ENCODE results near the gene PPARGC1A.

The PPARGC1A gene

DNA sequence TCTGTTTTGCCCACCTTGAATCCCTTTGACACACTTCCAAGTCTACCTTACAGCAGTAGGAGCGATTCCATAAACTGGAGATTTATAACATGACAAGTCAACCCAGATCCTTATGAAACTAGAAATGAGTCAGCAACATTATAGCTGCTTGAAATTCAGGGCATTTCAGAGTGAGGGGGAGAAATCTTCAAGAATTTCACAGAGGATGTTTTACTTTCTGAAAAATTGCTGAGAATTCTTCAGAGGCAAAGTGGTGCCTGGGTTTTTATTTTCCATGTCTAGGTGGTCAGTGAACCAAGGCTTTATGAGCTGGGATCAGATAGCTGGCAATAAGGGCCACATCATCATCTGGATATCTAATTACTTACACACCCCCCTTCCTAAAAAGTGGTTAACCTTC is 119.8 kb downstream of the PPARGC1A start:
- no peaks in the 10 kb centered on the region for H3K9me3 Mint-ChIP-seq
- no peaks in the 10 kb centered on the region for H3K36me3 Mint-ChIP-seq (ENCODE audit: low read depth)
- no peaks in the 10 kb centered on the region for H3K27me3 Mint-ChIP-seq (ENCODE audit: low read depth)
- no peak overlapping the region for H3K27ac Mint-ChIP-seq
- no peaks in the 10 kb centered on the region for H3K4me1 Mint-ChIP-seq (ENCODE audit: low read depth)
- no peak overlapping the region for H3K4me3 Mint-ChIP-seq

DNA sequence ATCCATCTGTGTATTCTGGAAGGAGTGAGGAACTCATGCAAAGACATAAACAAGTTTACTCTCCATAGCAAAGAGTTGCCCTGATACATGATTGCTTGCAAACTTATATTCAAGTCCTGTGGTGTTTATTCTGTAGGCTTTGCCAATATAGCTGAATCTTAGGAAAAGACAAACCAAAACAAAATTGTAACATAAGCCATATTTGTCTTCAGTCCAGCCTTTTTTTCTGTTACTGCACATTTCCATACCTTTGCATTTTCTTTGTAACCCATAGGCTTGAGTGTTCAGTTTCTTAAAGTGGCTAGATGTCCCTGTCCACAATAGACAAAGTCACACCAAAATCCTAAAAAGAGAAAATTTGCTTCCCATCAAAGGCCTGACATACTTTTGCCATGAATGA is 120.4 kb downstream of the PPARGC1A start:
- Mint-ChIP-seq H3K9me3 (no peaks in the 10 kb centered on the region), H3K4me3 (no peak overlapping the region), H3K36me3 (ENCODE audit: low read depth) (no peaks in the 10 kb centered on the region), H3K27ac (no peak overlapping the region), H3K4me1 (ENCODE audit: low read depth) (no peaks in the 10 kb centered on the region), H3K27me3 (ENCODE audit: low read depth) (no peaks in the 10 kb centered on the region)

DNA sequence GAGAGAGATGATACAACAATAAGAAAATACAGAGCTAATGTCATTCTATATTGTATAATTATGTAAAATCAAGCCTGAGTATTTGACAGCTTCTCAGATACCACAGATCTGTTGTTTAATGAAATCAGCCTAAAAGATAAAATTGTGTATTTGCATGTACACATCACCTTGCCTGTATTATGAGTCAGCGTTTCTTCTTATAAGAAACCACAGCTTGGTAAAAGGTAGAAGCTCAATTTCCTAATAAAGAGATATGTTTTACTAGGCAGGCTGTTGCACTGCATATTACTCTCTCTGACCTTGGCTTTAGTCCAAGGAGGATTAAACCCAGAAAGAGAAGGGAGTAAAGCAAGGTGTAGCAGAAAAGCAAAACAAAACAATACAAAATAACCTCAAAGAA is 121.3 kb downstream of the PPARGC1A start:
- no peak overlapping the region for H3K4me3 Mint-ChIP-seq
- no peaks in the 10 kb centered on the region for H3K36me3 Mint-ChIP-seq (ENCODE audit: low read depth)
- no peaks in the 10 kb centered on the region for H3K4me1 Mint-ChIP-seq (ENCODE audit: low read depth)
- H3K27me3 Mint-ChIP-seq (ENCODE audit: low read depth), result no peaks in the 10 kb centered on the region
- H3K9me3 Mint-ChIP-seq, result no peaks in the 10 kb centered on the region
- no peak overlapping the region for H3K27ac Mint-ChIP-seq

DNA sequence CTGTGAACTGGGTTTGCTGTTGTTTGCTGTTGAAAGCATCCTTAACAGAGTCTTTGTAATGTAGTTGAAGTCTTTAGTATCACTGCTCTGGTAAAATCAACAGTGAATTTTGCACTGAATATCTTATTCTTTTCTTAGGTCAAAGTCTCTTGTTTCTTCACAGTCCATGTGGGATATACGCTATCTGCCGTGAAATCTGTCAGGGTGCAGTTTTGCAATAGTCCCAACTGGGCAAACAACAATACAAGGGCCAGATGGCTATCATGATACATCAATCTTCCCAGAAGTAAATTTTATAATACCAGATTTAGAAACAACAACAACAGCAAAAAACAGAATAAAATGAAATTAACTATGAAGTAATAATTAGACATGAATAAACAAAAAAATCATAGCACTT is 123.5 kb downstream of the PPARGC1A start:
- no peaks in the 10 kb centered on the region for H3K9me3 Mint-ChIP-seq
- H3K36me3 Mint-ChIP-seq (ENCODE audit: low read depth), result no peaks in the 10 kb centered on the region

DNA sequence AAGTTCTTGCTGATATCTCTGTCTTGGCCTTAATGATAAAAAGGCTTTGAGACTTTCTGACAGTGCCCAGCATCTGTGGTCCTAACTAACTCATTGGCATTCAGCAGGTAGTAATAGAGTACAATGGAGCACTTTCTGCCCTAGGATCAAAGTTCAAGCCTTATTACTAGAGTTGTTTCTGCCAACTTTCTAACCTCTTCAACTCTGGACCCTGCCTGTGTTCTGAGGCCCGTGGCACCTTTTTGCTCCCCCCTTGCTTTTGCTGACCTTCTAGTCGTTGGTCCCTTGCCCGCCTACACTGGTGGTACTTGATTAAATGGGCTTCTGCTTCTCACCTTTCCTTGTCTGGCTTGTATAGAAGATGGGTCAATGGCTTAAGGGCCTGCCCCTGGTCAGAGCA is 126.3 kb downstream of the PPARGC1A start:
- Mint-ChIP-seq H3K36me3 (ENCODE audit: low read depth) (no peaks in the 10 kb centered on the region), H3K27ac (no peak overlapping the region), H3K27me3 (ENCODE audit: low read depth) (no peaks in the 10 kb centered on the region), H3K9me3 (no peaks in the 10 kb centered on the region), H3K4me3 (no peak overlapping the region), H3K4me1 (ENCODE audit: low read depth) (no peaks in the 10 kb centered on the region)

More for the DNA sequence above, 123.5 kb downstream of the PPARGC1A start:
- Mint-ChIP-seq H3K27me3 (ENCODE audit: low read depth) (no peaks in the 10 kb centered on the region), H3K4me1 (ENCODE audit: low read depth) (no peaks in the 10 kb centered on the region), H3K27ac (no peak overlapping the region), H3K4me3 (no peak overlapping the region)

DNA sequence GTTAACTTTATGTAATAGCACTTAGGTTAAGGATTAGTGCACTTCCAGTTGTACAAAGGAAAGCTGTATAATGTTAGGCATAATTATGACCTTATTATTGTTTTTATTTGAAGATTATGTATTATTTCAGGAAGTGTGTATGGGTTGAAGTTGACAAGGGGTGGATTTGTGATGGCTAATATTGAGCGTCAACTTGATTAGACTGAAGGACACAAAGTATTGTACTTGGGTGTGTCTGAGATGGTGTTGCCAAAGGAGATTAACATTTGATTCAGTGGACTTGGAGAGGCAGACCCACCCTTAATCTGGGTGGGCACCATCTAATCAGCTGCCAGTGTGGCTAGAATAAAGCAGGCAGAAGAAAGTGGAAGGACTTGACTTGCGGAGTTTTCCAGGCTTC is 127.3 kb downstream of the PPARGC1A start:
- H3K4me3 Mint-ChIP-seq, result no peak overlapping the region
- no peaks in the 10 kb centered on the region for H3K27me3 Mint-ChIP-seq (ENCODE audit: low read depth)
- no peaks in the 10 kb centered on the region for H3K9me3 Mint-ChIP-seq
- H3K27ac Mint-ChIP-seq, result no peak overlapping the region
- H3K36me3 Mint-ChIP-seq (ENCODE audit: low read depth), result no peaks in the 10 kb centered on the region
- H3K4me1 Mint-ChIP-seq (ENCODE audit: low read depth), result no peaks in the 10 kb centered on the region

DNA sequence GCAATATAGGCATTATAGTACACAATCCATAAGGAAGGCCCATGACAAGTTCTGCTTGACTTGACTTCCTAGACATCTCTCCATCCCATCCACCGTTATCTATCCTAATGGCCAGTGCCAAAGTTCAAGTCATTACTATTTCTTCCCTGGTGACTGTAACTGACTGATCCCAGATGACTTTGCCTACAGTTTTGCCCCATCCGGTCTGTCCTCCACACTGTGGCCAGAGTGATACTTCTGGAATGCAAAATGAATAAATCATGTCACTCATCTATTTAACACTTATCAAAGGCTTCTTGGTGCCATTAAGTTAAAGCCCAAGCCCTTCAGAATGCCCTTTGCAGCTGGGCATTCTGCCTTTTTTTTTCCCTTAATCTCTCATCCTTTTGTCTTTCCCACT is 130.8 kb downstream of the PPARGC1A start:
- Mint-ChIP-seq H3K36me3 (ENCODE audit: low read depth) (no peaks in the 10 kb centered on the region), H3K4me3 (no peak overlapping the region)

DNA sequence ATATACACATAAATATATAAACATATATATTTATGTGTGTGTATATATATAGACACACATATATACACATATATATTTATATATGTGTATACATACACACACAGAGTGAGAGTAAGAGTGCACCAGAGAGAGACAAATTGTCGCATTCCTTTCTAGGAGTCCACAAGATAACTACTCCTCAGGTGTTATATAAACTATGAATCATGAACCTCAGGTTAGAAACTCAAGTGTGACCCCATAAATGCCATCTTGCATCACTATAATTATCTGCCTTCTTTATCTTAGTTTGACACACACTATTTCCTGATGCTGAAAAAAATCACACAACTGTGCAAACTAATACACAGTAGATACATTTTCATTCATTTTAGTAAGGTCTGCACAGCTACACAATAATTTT is 135.2 kb downstream of the PPARGC1A start:
- Mint-ChIP-seq H3K4me1 (ENCODE audit: low read depth) (no peaks in the 10 kb centered on the region), H3K27me3 (ENCODE audit: low read depth) (no peaks in the 10 kb centered on the region)

More for the DNA sequence above, 130.8 kb downstream of the PPARGC1A start:
- Mint-ChIP-seq H3K27ac (no peak overlapping the region), H3K4me1 (ENCODE audit: low read depth) (no peaks in the 10 kb centered on the region), H3K9me3 (no peaks in the 10 kb centered on the region), H3K27me3 (ENCODE audit: low read depth) (no peaks in the 10 kb centered on the region)

DNA sequence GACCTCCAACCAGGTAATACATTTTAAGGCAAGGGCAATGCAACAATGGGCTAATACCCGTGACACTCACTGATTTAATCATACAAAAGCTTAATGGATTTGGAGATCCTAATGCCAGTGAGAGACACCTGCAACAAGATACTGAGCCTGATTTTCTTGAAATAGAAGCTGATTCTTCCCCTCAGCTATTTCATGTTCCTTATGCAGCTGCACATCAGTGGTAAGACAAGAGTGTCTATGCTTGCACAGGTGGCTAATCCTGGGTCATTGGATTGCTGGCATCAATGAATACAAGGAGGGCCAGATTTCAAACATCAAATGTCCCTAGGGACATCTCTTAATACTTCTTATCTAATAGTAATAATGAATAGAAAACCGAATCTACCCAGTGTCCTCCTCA is 139.7 kb downstream of the PPARGC1A start:
- no peaks in the 10 kb centered on the region for H3K4me1 Mint-ChIP-seq (ENCODE audit: low read depth)
- H3K27ac Mint-ChIP-seq, result no peak overlapping the region
- H3K9me3 Mint-ChIP-seq, result no peaks in the 10 kb centered on the region
- H3K36me3 Mint-ChIP-seq (ENCODE audit: low read depth), result no peaks in the 10 kb centered on the region
- H3K27me3 Mint-ChIP-seq (ENCODE audit: low read depth), result no peaks in the 10 kb centered on the region
- H3K4me3 Mint-ChIP-seq, result no peak overlapping the region

More for the DNA sequence above, 135.2 kb downstream of the PPARGC1A start:
- no peaks in the 10 kb centered on the region for H3K9me3 Mint-ChIP-seq
- no peak overlapping the region for H3K4me3 Mint-ChIP-seq
- H3K27ac Mint-ChIP-seq, result no peak overlapping the region
- H3K36me3 Mint-ChIP-seq (ENCODE audit: low read depth), result no peaks in the 10 kb centered on the region

DNA sequence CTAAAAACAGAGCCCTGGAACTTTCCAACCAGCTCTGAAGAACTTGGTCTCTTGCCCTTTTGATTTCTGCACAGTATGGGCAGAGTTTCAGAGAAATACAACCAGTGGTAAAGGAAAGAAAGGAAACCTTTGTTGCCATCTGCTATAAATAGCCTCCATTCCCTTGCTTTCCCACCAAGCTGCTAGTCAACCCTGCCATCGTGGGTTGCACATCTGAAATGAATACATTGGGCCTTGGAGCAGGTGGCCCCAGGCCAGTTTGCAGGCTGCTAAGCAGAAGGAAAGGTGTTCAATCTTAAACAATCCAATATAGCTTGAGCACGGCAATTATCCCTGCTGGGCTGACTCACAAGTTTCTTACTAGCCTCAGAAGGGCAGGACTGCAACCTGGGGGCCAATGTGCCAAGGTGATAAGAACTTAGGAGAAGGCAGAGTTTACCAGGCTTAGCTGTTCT is 142.5 kb downstream of the PPARGC1A start:
- Mint-ChIP-seq H3K4me1 (ENCODE audit: low read depth) (no peaks in the 10 kb centered on the region), H3K4me3 (no peak overlapping the region), H3K9me3 (no peaks in the 10 kb centered on the region)

DNA sequence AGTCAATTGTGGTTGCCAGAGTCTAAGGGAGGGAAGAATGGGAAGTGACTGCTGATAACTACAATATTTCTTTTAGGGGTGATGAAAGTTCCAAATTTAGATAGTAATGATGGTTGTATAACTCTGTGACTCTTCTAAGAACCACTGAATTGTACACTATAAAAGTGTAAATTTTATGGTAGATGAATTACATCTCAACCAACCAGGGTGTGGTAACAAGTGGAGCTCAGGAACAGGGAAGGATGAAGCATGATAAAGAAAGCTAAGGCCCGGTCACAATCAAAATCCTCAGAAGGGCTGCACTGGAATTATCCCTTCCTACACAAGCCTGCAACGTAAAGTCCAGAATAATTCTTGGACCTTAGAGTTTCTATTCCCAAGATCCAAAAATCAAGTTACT is 143.2 kb downstream of the PPARGC1A start:
- H3K36me3 Mint-ChIP-seq (ENCODE audit: low read depth), result no peaks in the 10 kb centered on the region
- no peak overlapping the region for H3K4me3 Mint-ChIP-seq
- no peak overlapping the region for H3K27ac Mint-ChIP-seq
- no peaks in the 10 kb centered on the region for H3K27me3 Mint-ChIP-seq (ENCODE audit: low read depth)
- H3K4me1 Mint-ChIP-seq (ENCODE audit: low read depth), result no peaks in the 10 kb centered on the region
- H3K9me3 Mint-ChIP-seq, result no peaks in the 10 kb centered on the region

More for the DNA sequence above, 142.5 kb downstream of the PPARGC1A start:
- Mint-ChIP-seq H3K36me3 (ENCODE audit: low read depth) (no peaks in the 10 kb centered on the region), H3K27ac (no peak overlapping the region), H3K27me3 (ENCODE audit: low read depth) (no peaks in the 10 kb centered on the region)

DNA sequence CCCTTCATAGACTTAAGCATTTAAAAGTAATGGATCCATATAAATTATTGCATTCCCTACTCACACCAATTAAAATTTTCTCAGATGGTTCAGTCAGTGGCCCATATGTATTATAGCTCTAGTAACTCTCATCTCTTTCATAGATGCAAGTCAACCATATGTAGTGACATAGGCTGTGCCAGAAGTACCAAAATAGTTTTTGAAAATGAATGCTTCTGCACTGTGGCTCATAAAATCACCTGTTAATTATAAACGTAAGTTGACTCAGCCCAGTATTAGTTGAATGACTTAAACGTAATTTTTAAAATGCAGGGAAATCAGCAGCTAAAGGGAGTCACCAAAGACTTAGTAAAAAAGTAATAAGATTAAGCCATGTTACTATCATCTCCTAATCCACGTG is 143.8 kb downstream of the PPARGC1A start:
- H3K4me1 Mint-ChIP-seq (ENCODE audit: low read depth), result no peaks in the 10 kb centered on the region
- H3K4me3 Mint-ChIP-seq, result no peak overlapping the region
- H3K9me3 Mint-ChIP-seq, result no peaks in the 10 kb centered on the region
- H3K36me3 Mint-ChIP-seq (ENCODE audit: low read depth), result no peaks in the 10 kb centered on the region
- H3K27ac Mint-ChIP-seq, result no peak overlapping the region
- no peaks in the 10 kb centered on the region for H3K27me3 Mint-ChIP-seq (ENCODE audit: low read depth)

DNA sequence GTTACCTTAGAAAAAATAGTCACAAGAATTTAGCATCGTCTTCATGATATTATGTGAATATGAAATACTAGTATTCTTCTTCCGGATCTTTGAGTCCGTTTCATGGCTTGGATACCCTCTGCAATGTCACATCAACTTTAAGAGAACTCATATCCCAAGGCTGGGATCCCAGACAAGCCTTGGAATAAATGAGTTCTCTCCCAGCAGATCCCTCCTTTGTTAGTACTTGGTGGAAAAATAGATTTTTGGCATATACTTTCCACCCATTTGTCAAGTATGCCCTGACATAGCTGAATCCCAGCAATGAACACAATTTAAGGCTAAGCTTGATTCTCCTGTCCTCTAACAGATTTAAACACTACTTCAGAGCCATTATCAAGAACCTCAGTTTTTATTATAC is 144.5 kb downstream of the PPARGC1A start:
- no peaks in the 10 kb centered on the region for H3K4me1 Mint-ChIP-seq (ENCODE audit: low read depth)
- no peaks in the 10 kb centered on the region for H3K36me3 Mint-ChIP-seq (ENCODE audit: low read depth)
- no peak overlapping the region for H3K4me3 Mint-ChIP-seq
- H3K27ac Mint-ChIP-seq, result no peak overlapping the region
- H3K27me3 Mint-ChIP-seq (ENCODE audit: low read depth), result no peaks in the 10 kb centered on the region
- no peaks in the 10 kb centered on the region for H3K9me3 Mint-ChIP-seq
